ENCODE measurements around the gene GPI.
A peak's percentile ranks its signal among the peaks of the same experiment; 100 is the strongest.
"Not testable (repeated sequence)": the region's sequence is repeated elsewhere in the genome, so short reads cannot be mapped to it uniquely, and the experiment has no call there.

The GPI gene

GRCh38 chr19:34393031-34393430 lies 28.0 kb downstream of the GPI start:
- Histone ChIP-seq H3K4me3 (ENCODE audit: low read length) (no peak overlapping the region), H3K9ac (ENCODE audit: low read depth, low read length) (no peak overlapping the region), H3K4me1 (ENCODE audit: insufficient read depth, low read length) (no peaks in the 10 kb centered on the region), H3K27me3 (ENCODE audit: insufficient read depth, low read length) (no peaks in the 10 kb centered on the region), H3K36me3 (ENCODE audit: insufficient read depth, low read depth, low read length) (peaks cover 92% of the 10 kb centered on the region), H3K27ac (ENCODE audit: low read length) (no peak overlapping the region), H3K9me3 (ENCODE audit: insufficient read depth, low read depth, low read length) (no peaks in the 10 kb centered on the region)

- no peak overlapping the region for H3K27ac ChIP-seq (ENCODE audit: low read length)
- no peaks in the 10 kb centered on the region for H3K4me1 ChIP-seq (ENCODE audit: insufficient read depth, low read length)
- no peaks in the 10 kb centered on the region for H3K9me3 ChIP-seq (ENCODE audit: insufficient read depth, low read depth, low read length)
- peaks cover 92% of the 10 kb centered on the region for H3K36me3 ChIP-seq (ENCODE audit: insufficient read depth, low read depth, low read length)
- no peak overlapping the region for H3K4me3 ChIP-seq (ENCODE audit: low read length)
- no peak overlapping the region for H3K9ac ChIP-seq (ENCODE audit: low read depth, low read length)
- H3K27me3 ChIP-seq (ENCODE audit: insufficient read depth, low read length): no peaks in the 10 kb centered on the region
Measured at GRCh38 chr19:34393629-34394028, 28.6 kb downstream of the GPI start.

GRCh38 chr19:34397853-34398252 lies 32.9 kb downstream of the GPI start:
- Histone ChIP-seq H3K9me3 (ENCODE audit: insufficient read depth, low read depth, low read length) (no peaks in the 10 kb centered on the region), H3K27me3 (ENCODE audit: insufficient read depth, low read length) (no peaks in the 10 kb centered on the region), H3K27ac (ENCODE audit: low read length) (no peak overlapping the region), H3K4me1 (ENCODE audit: insufficient read depth, low read length) (no peaks in the 10 kb centered on the region), H3K9ac (ENCODE audit: low read depth, low read length) (no peak overlapping the region), H3K4me3 (ENCODE audit: low read length) (no peak overlapping the region), H3K36me3 (ENCODE audit: insufficient read depth, low read depth, low read length) (peaks cover 76% of the 10 kb centered on the region)

- H3K27me3 ChIP-seq (ENCODE audit: insufficient read depth, low read length): no peaks in the 10 kb centered on the region
- H3K4me1 ChIP-seq (ENCODE audit: insufficient read depth, low read length): no peaks in the 10 kb centered on the region
- no peak overlapping the region for H3K9ac ChIP-seq (ENCODE audit: low read depth, low read length)
- no peak overlapping the region for H3K27ac ChIP-seq (ENCODE audit: low read length)
- no peak overlapping the region for H3K4me3 ChIP-seq (ENCODE audit: low read length)
- H3K36me3 ChIP-seq (ENCODE audit: insufficient read depth, low read depth, low read length): peaks cover 55% of the 10 kb centered on the region
- no peaks in the 10 kb centered on the region for H3K9me3 ChIP-seq (ENCODE audit: insufficient read depth, low read depth, low read length)
Measured at GRCh38 chr19:34399886-34400285, 34.9 kb downstream of the GPI start.

GRCh38 chr19:34400844-34401243 lies 35.8 kb downstream of the GPI start:
- not testable (repeated sequence) for H3K9me3 ChIP-seq (ENCODE audit: insufficient read depth, low read depth, low read length); H3K27me3 ChIP-seq (ENCODE audit: insufficient read depth, low read length); H3K4me3 ChIP-seq (ENCODE audit: low read length); H3K4me1 ChIP-seq (ENCODE audit: insufficient read depth, low read length); H3K27ac ChIP-seq (ENCODE audit: low read length); H3K9ac ChIP-seq (ENCODE audit: low read depth, low read length)
- peaks cover 47% of the 10 kb centered on the region for H3K36me3 ChIP-seq (ENCODE audit: insufficient read depth, low read depth, low read length)

GRCh38 chr19:34402074-34402600 lies 37.1 kb downstream of the GPI start:
- Histone ChIP-seq H3K4me3 (ENCODE audit: low read length) (no peak overlapping the region), H3K36me3 (ENCODE audit: insufficient read depth, low read depth, low read length) (peaks cover 35% of the 10 kb centered on the region), H3K27ac (ENCODE audit: low read length) (no peak overlapping the region), H3K27me3 (ENCODE audit: insufficient read depth, low read length) (no peaks in the 10 kb centered on the region), H3K9me3 (ENCODE audit: insufficient read depth, low read depth, low read length) (no peaks in the 10 kb centered on the region), H3K4me1 (ENCODE audit: insufficient read depth, low read length) (no peaks in the 10 kb centered on the region), H3K9ac (ENCODE audit: low read depth, low read length) (no peak overlapping the region)

- peak overlapping the region; percentile 92; the same call in 1 of the 2 replicates for H3K9ac ChIP-seq (ENCODE audit: low read depth, low read length)
- H3K36me3 ChIP-seq (ENCODE audit: insufficient read depth, low read depth, low read length): peaks cover 28% of the 10 kb centered on the region
- no peaks in the 10 kb centered on the region for H3K27me3 ChIP-seq (ENCODE audit: insufficient read depth, low read length)
- no peaks in the 10 kb centered on the region for H3K9me3 ChIP-seq (ENCODE audit: insufficient read depth, low read depth, low read length)
- H3K4me1 ChIP-seq (ENCODE audit: insufficient read depth, low read length): no peaks in the 10 kb centered on the region
- no peak overlapping the region for H3K27ac ChIP-seq (ENCODE audit: low read length)
- peak overlapping the region; percentile 95 for H3K4me3 ChIP-seq (ENCODE audit: low read length)
Measured at GRCh38 chr19:34403784-34404108, 38.8 kb downstream of the GPI start.

GRCh38 chr19:34404109-34404909 lies 39.3 kb downstream of the GPI start, which contains the start of gene PDCD2L:
TSS of gene PDCD2L (plus strand) at chr19:34404399. CDS start at chr19:34404431, 32 bp downstream.
- Histone ChIP-seq H3K4me3 (ENCODE audit: low read length) (peak within 1 kb of the TSS; percentile 95), H3K36me3 (ENCODE audit: insufficient read depth, low read depth, low read length) (peaks cover 28% of the 10 kb centered on the region), H3K4me1 (ENCODE audit: insufficient read depth, low read length) (no peaks in the 10 kb centered on the region), H3K9ac (ENCODE audit: low read depth, low read length) (peak within 1 kb of the TSS; percentile 92), H3K27ac (ENCODE audit: low read length) (no peak within 1 kb of the TSS), H3K27me3 (ENCODE audit: insufficient read depth, low read length) (no peaks in the 10 kb centered on the region), H3K9me3 (ENCODE audit: insufficient read depth, low read depth, low read length) (no peaks in the 10 kb centered on the region)

- no peak overlapping the region for H3K9ac ChIP-seq (ENCODE audit: low read depth, low read length)
- no peaks in the 10 kb centered on the region for H3K27me3 ChIP-seq (ENCODE audit: insufficient read depth, low read length)
- H3K36me3 ChIP-seq (ENCODE audit: insufficient read depth, low read depth, low read length): peaks cover 23% of the 10 kb centered on the region
- H3K4me3 ChIP-seq (ENCODE audit: low read length): no peak overlapping the region
- H3K9me3 ChIP-seq (ENCODE audit: insufficient read depth, low read depth, low read length): no peaks in the 10 kb centered on the region
- H3K27ac ChIP-seq (ENCODE audit: low read length): no peak overlapping the region
- H3K4me1 ChIP-seq (ENCODE audit: insufficient read depth, low read length): no peaks in the 10 kb centered on the region
Measured at GRCh38 chr19:34405892-34406660, 41.1 kb downstream of the GPI start.

- Histone ChIP-seq H3K9me3 (ENCODE audit: insufficient read depth, low read depth, low read length) (no peaks in the 10 kb centered on the region), H3K9ac (ENCODE audit: low read depth, low read length) (no peak overlapping the region), H3K27ac (ENCODE audit: low read length) (no peak overlapping the region), H3K36me3 (ENCODE audit: insufficient read depth, low read depth, low read length) (peaks cover 37% of the 10 kb centered on the region), H3K27me3 (ENCODE audit: insufficient read depth, low read length) (no peaks in the 10 kb centered on the region), H3K4me3 (ENCODE audit: low read length) (no peak overlapping the region), H3K4me1 (ENCODE audit: insufficient read depth, low read length) (no peaks in the 10 kb centered on the region)
Measured at GRCh38 chr19:34408411-34408810, 43.4 kb downstream of the GPI start.

- peaks cover 48% of the 10 kb centered on the region for H3K36me3 ChIP-seq (ENCODE audit: insufficient read depth, low read depth, low read length)
Measured at GRCh38 chr19:34409189-34410164, 44.5 kb downstream of the GPI start.

More at GRCh38 chr19:34409189-34410164, 44.5 kb downstream of the GPI start:
- Histone ChIP-seq H3K9me3 (ENCODE audit: insufficient read depth, low read depth, low read length) (no peaks in the 10 kb centered on the region), H3K9ac (ENCODE audit: low read depth, low read length) (no peak overlapping the region), H3K27ac (ENCODE audit: low read length) (no peak overlapping the region), H3K4me1 (ENCODE audit: insufficient read depth, low read length) (no peaks in the 10 kb centered on the region), H3K27me3 (ENCODE audit: insufficient read depth, low read length) (no peaks in the 10 kb centered on the region), H3K4me3 (ENCODE audit: low read length) (no peak overlapping the region)

Data from iPS-20b (cell line).